HG03442 (cell line): ENCODE measurements around the gene USP5.

Source experiments
- ATAC-seq: cut with Tn5 transposase; IDR thresholded peaks from one replicate; pipeline ENCODE4 v1.9.1; 2021; ENCODE audit warnings: mild to moderate bottlenecking, moderate library complexity; ENCODE audit not compliant: unreplicated experiment

USP5 gene

GRCh38 chr12:6851921-6852650 is at the start of gene USP5:
Gene USP5, plus strand, starts transcription at chr12:6852150. Its CDS starts 30 bp downstream, at chr12:6852180.
- ATAC-seq = peak; percentile 80

GRCh38 chr12:6807170-6807569 is 44.8 kb upstream of the USP5 start:
- ATAC-seq = no peak

- no peak for ATAC-seq
Observed at GRCh38 chr12:6809056-6809455, 42.9 kb upstream of the USP5 start.

- no peak for ATAC-seq
Observed at GRCh38 chr12:6810758-6811157, 41.2 kb upstream of the USP5 start.

GRCh38 chr12:6813363-6813762 is 38.6 kb upstream of the USP5 start:
- ATAC-seq = no peak

GRCh38 chr12:6816598-6816997 is 35.4 kb upstream of the USP5 start:
- no peak for ATAC-seq

GRCh38 chr12:6817098-6817497 is 34.9 kb upstream of the USP5 start:
- no peak for ATAC-seq

- ATAC-seq = no peak
Observed at GRCh38 chr12:6817662-6818157, 34.2 kb upstream of the USP5 start.

- no peak for ATAC-seq
Observed at GRCh38 chr12:6818222-6818621, 33.7 kb upstream of the USP5 start.

- ATAC-seq = no peak
Observed at GRCh38 chr12:6818645-6819044, 33.3 kb upstream of the USP5 start.

- no peak for ATAC-seq
Observed at GRCh38 chr12:6819106-6820030, 32.6 kb upstream of the USP5 start.

GRCh38 chr12:6820166-6820565 is 31.8 kb upstream of the USP5 start:
- no peak for ATAC-seq

- no peak for ATAC-seq
Observed at GRCh38 chr12:6821591-6822425, 30.1 kb upstream of the USP5 start, which contains the start of gene GPR162. Gene GPR162, plus strand, starts transcription at chr12:6821821. Its CDS starts 2,078 bp downstream, at chr12:6823899.

GRCh38 chr12:6822426-6823135 is 29.4 kb upstream of the USP5 start:
- ATAC-seq = no peak

- ATAC-seq = no peak
Observed at GRCh38 chr12:6823182-6824084, 28.5 kb upstream of the USP5 start.

- no peak for ATAC-seq
Observed at GRCh38 chr12:6824085-6824775, 27.7 kb upstream of the USP5 start.

GRCh38 chr12:6824901-6825381 is 27.0 kb upstream of the USP5 start:
- ATAC-seq = no peak

GRCh38 chr12:6825398-6826124 is 26.4 kb upstream of the USP5 start:
- ATAC-seq = no peak
